Peyer's patch (tissue), 4 donors: Measurements from ENCODE around the gene GTPBP6. TPM values are rescaled to one million over a fixed set of nuclear protein-coding genes. Genes with fewer than 3 reads are reported as not detected.

Source experiments
- DNase-seq, 3 donors: peaks; one replicate each; pipeline ENCODE4 v3.0.0-alpha.2; 2017 to 2019
- H3K27ac ChIP-seq, 4 donors: fragments of 200-600 bp; sonication (generic); one replicate each; pipeline ENCODE4 v1.5.1; 2016 to 2019
- H3K27me3 ChIP-seq, 2 donors: fragments of 200-600 bp; sonication (generic); one replicate each; pipeline ENCODE4 v1.5.1; 2019
- H3K36me3 ChIP-seq, 3 donors: fragments of 200-600 bp; sonication (generic); one replicate each; pipeline ENCODE4 v1.5.1; 2016 to 2019
- H3K4me1 ChIP-seq, 4 donors: fragments of 200-600 bp; sonication (generic); one replicate each; pipeline ENCODE4 v1.5.1; 2016 to 2019
- H3K4me3 ChIP-seq, 4 donors: fragments of 200-600 bp; sonication (generic); 1 replicate in 3 of 4; 2 replicates in 1 of 4; pipeline ENCODE4 v1.5.1; 2016 to 2019; ENCODE audit warnings: mild to moderate bottlenecking in 1 of 4
- H3K9me3 ChIP-seq, 4 donors: fragments of 200-600 bp; sonication (generic); one replicate each; pipeline ENCODE4 v1.5.1; 2016 to 2019; ENCODE audit warnings: mild to moderate bottlenecking in 1 of 4
- POLR2A ChIP-seq, 2 donors: fragments of 450-650 bp; IDR thresholded peaks; one replicate each; pipeline ENCODE4 v1.5.1; 2017; ENCODE audit warnings: antibody characterized with exemption in 2 of 2, mild to moderate bottlenecking in 2 of 2, moderate library complexity in 2 of 2
- total RNA-seq, 4 donors: library from RNA; depleted of rRNA; stranded (reverse); fragments of >200 nt; gene quantifications; one replicate each; pipeline ENCODE4 v1.1.0, GENCODE V29; 2016
- TF ChIP-seq, protein P1 (sequence below), 6 experiments: fragments of 450-650 bp in 4 of 6; fragments of 200-600 bp in 2 of 6; sonication (generic) in 1 of 6; IDR thresholded peaks; one replicate each; pipeline ENCODE4 v1.5.1; 2017 to 2019; ENCODE audit warnings: antibody characterized with exemption in 6 of 6, mild to moderate bottlenecking in 3 of 6, moderate library complexity in 1 of 6

The GTPBP6 gene, protein sequence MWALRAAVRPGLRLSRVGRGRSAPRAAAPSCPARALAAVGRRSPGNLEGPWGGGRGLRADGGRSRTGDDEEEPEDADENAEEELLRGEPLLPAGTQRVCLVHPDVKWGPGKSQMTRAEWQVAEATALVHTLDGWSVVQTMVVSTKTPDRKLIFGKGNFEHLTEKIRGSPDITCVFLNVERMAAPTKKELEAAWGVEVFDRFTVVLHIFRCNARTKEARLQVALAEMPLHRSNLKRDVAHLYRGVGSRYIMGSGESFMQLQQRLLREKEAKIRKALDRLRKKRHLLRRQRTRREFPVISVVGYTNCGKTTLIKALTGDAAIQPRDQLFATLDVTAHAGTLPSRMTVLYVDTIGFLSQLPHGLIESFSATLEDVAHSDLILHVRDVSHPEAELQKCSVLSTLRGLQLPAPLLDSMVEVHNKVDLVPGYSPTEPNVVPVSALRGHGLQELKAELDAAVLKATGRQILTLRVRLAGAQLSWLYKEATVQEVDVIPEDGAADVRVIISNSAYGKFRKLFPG
- total RNA-seq, result 10 to 100 TPM; 17.9 to 38.5 (median 30.8) TPM

DNA sequence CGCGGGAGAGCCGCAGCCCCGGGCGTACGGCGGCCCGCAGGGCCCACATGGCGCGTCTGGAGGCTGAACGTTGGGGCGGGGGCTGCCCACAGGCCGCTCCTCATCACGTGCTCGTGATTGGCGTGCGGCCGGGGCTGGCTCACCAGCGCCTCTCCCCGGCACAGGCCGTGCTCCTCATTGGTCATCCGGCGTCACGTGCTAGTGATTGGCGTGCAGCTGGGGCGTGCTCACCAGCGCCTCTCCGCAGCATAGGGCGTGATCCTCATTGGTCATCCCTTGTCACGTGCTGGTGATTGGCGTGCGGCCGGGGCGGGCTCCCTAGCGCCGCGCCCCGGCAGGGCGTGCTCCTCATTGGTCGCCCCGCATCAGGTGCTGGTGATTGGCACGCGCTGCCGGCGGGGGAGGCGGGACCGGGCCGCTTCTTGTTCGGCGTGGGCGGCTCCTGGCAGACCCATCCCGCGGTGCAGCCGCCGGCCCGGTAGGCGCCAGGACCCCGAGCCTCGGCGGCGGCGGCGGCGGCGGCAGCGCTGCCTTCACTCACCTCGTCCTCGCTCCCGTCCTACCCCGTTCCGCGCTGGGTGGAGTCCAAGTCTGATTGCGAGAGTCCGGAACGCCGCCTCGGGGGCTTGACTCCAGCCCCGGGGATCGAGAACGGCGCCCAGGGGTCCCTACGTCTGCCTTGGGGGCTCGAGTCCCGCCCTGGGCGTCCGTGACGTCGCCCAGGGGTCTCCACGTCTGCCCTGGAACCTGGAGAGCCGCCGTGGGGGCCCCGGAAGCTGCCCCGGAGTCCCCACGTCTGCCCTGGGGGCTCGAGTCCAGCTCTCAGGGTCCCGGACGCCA lies at the start of gene GTPBP6:
TSS of gene GTPBP6 (minus strand) at position 58 of the 840 bp plus-strand sequence. CDS start at position 49, 9 bp downstream.
- Histone ChIP-seq H3K4me1 (peaks cover 0 to 15% (median 9%) of the 10 kb centered on the region in 4 donors), H3K4me3 (peak within 1 kb of the TSS; percentile 87 to 94 (median 92)), H3K27ac (peak within 1 kb of the TSS; percentile 93 to 99 (median 98)), H3K27me3 (no peaks in the 10 kb centered on the region), H3K36me3 (peaks cover 0 to 22% (median 0%) of the 10 kb centered on the region in 3 donors), H3K9me3 (no peaks in the 10 kb centered on the region)
- TF ChIP-seq POLR2A (IDR thresholded peaks at IDR 0.05), result peak; percentile 78
- TF ChIP-seq, protein P1, sequence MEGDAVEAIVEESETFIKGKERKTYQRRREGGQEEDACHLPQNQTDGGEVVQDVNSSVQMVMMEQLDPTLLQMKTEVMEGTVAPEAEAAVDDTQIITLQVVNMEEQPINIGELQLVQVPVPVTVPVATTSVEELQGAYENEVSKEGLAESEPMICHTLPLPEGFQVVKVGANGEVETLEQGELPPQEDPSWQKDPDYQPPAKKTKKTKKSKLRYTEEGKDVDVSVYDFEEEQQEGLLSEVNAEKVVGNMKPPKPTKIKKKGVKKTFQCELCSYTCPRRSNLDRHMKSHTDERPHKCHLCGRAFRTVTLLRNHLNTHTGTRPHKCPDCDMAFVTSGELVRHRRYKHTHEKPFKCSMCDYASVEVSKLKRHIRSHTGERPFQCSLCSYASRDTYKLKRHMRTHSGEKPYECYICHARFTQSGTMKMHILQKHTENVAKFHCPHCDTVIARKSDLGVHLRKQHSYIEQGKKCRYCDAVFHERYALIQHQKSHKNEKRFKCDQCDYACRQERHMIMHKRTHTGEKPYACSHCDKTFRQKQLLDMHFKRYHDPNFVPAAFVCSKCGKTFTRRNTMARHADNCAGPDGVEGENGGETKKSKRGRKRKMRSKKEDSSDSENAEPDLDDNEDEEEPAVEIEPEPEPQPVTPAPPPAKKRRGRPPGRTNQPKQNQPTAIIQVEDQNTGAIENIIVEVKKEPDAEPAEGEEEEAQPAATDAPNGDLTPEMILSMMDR (IDR thresholded peaks at IDR 0.05), result peak in 2 of 6 experiments; percentile 19 to 30
- DNase-seq, result peak; percentile 99 to 100 (median 100)

DNA sequence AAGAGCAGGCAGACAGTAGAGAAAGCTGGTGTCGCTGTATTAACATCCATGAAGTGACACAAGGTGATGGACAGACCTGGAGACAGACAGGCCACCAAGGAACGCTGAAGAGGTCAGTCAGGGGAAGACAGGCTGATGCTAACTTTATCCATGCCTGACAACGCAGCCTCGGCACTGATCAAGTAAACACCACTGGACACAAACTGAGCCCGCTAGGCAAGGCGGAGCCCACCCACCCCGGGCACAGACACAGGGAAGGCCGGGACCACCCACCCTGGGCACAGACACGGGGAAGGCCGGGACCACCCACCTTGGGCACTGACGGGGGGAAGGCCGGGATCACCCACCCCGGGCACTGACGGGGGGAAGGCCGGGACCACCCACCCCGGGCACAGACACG lies 49.3 kb upstream of the GTPBP6 start:
- no peaks in the 10 kb centered on the region for H3K4me1 ChIP-seq
- H3K27me3 ChIP-seq, result no peaks in the 10 kb centered on the region
- no peak overlapping the region for H3K27ac ChIP-seq
- no peak for TF ChIP-seq POLR2A (IDR thresholded peaks at IDR 0.05)
- TF ChIP-seq, protein P1 (IDR thresholded peaks at IDR 0.05), result no peak
- DNase-seq, result no peak
- H3K36me3 ChIP-seq, result no peaks in the 10 kb centered on the region
- no peaks in the 10 kb centered on the region for H3K9me3 ChIP-seq
- no peak overlapping the region for H3K4me3 ChIP-seq

DNA sequence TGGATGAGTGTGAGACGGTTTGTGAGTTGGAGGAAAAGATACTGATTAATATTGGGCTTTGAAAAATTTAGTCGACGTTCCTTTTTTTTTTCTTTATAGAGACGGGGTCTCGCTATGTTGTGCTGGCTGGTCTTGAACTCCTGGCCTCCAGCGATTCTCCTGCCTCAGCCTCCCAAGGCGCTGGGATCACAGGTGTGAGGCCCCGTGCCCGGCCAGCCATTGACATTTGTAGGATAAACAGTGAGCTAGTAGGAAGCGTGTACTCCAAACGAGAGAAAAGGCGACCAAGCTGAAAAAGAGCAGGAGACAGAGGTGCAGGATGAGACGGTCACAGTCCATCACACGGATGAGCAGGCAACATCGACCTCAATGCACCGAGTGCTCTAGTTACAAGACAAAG lies 48.8 kb upstream of the GTPBP6 start:
- H3K4me1 ChIP-seq, result no peaks in the 10 kb centered on the region
- H3K9me3 ChIP-seq, result no peaks in the 10 kb centered on the region
- no peak for TF ChIP-seq POLR2A (IDR thresholded peaks at IDR 0.05)
- TF ChIP-seq, protein P1 (IDR thresholded peaks at IDR 0.05), result no peak
- H3K27ac ChIP-seq, result no peak overlapping the region
- no peaks in the 10 kb centered on the region for H3K36me3 ChIP-seq
- no peak overlapping the region for H3K4me3 ChIP-seq
- H3K27me3 ChIP-seq, result no peaks in the 10 kb centered on the region
- no peak for DNase-seq

DNA sequence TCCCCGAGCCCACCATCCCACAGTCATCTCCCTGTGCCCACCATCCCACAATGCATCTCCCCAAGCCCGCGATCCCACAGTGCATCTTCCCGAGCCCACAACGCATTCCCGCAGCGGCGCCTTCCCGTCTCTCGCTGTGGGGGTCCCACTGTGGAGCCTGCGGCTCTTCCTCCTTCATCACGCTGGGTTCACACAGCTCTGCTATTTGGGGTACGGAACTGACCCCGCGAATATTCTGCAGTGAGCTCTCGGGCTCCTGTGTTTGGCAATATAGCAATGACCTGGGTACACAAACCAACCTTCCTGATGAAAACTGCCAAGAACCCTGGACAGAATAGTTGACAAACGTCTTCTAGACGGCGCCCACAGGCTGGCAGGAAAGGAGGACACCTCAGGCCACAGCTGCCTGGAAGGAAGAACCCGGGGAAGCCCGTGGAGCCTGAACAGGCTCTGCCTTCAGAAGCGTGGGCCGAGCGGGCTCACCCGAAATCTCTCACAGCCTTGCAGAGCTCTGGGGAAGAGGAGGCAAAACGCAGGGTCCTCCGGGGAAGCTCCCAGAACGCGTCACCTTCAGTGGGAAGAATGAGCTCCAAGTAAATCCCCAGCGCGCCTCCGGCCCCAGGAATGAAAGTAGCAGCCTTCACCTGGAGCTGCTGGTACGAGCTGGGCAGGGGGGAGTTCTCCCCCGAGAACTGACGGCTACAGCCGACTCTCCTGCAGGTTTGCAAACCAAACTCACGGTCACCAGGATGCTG lies 45.2 kb upstream of the GTPBP6 start:
- TF ChIP-seq POLR2A (IDR thresholded peaks at IDR 0.05), result no peak
- TF ChIP-seq, protein P1 (IDR thresholded peaks at IDR 0.05), result no peak
- no peak for DNase-seq
- H3K27me3 ChIP-seq, result no peaks in the 10 kb centered on the region

More for the DNA sequence above, 45.2 kb upstream of the GTPBP6 start:
- H3K27ac ChIP-seq, result no peak overlapping the region
- H3K9me3 ChIP-seq, result peaks cover 0 to 13% (median 3%) of the 10 kb centered on the region in 4 donors
- no peaks in the 10 kb centered on the region for H3K4me1 ChIP-seq
- peaks cover 0 to 13% (median 0%) of the 10 kb centered on the region in 3 donors for H3K36me3 ChIP-seq
- no peak overlapping the region for H3K4me3 ChIP-seq
